HL-60 (cell line): Measurements from ENCODE around the gene CSNK1D.

Source experiments
- CTCF ChIP-seq: IDR thresholded peaks from one replicate; pipeline ENCODE4 v1.5.1; 2011; ENCODE audit warnings: low read length, control low read depth, inconsistent platforms; ENCODE audit not compliant: insufficient read depth
- POLR2AphosphoS5 ChIP-seq: IDR thresholded peaks from 2 replicates; pipeline ENCODE4 v1.6.1; 2012; ENCODE audit warnings: low read depth
- REST ChIP-seq: IDR thresholded peaks from 2 replicates; pipeline ENCODE4 v1.6.1; 2012; ENCODE audit warnings: low read depth; ENCODE audit not compliant: insufficient replicate concordance

- TF ChIP-seq CTCF (no peak), POLR2AphosphoS5 (no peak), REST (no peak)
Observed at GRCh38 chr17:82258555-82258954, 14.9 kb downstream of the CSNK1D start.
